Chondrocyte (in vitro differentiated cells): Measurements from ENCODE around the gene CD164L2. TPM values are rescaled to one million over a fixed set of nuclear protein-coding genes. Genes with fewer than 3 reads are reported as not detected.
A peak's percentile ranks its signal among the peaks of the same experiment; 100 is the strongest.

ENCODE experiments used
- DNase-seq: peaks from one replicate; pipeline ENCODE4 v3.0.0; 2021; ENCODE audit warnings: mixed read lengths, low spot score
- H3K27ac Mint-ChIP-seq: one replicate; pipeline ENCODE4 v1.8.0; 2021; ENCODE audit warnings: mild to moderate bottlenecking, moderate library complexity, mixed read lengths; ENCODE audit not compliant: unreplicated experiment
- H3K27me3 Mint-ChIP-seq: 2 replicates; pipeline ENCODE4 v1.8.0; 2021; ENCODE audit warnings: low read depth, mixed read lengths
- H3K36me3 Mint-ChIP-seq: 2 replicates; pipeline ENCODE4 v1.8.0; 2021; ENCODE audit warnings: low read depth, mixed read lengths
- H3K4me1 Mint-ChIP-seq: 2 replicates; pipeline ENCODE4 v1.8.0; 2021; ENCODE audit warnings: low read depth, mild to moderate bottlenecking, mixed read lengths
- H3K4me3 Mint-ChIP-seq: one replicate; pipeline ENCODE4 v1.8.0; 2021; ENCODE audit warnings: mild to moderate bottlenecking, moderate library complexity, mixed read lengths; ENCODE audit not compliant: unreplicated experiment
- H3K9me3 Mint-ChIP-seq: 2 replicates; pipeline ENCODE4 v1.8.0; 2021; ENCODE audit warnings: low read depth, mixed read lengths
- total RNA-seq: library from RNA; stranded (reverse); gene quantifications from 3 replicates; pipeline ENCODE4 v1.2.1, GENCODE V29; 2021
- TF ChIP-seq, protein P1 (sequence below): fragments of 200-600 bp; sonication (generic); IDR thresholded peaks from 2 replicates; pipeline ENCODE4 v1.5.0; 2021; ENCODE audit warnings: antibody characterized with exemption, mild to moderate bottlenecking, moderate library complexity

CD164L2 gene
- total RNA-seq, 1 donor from 2014 or later: not detected

DNA sequence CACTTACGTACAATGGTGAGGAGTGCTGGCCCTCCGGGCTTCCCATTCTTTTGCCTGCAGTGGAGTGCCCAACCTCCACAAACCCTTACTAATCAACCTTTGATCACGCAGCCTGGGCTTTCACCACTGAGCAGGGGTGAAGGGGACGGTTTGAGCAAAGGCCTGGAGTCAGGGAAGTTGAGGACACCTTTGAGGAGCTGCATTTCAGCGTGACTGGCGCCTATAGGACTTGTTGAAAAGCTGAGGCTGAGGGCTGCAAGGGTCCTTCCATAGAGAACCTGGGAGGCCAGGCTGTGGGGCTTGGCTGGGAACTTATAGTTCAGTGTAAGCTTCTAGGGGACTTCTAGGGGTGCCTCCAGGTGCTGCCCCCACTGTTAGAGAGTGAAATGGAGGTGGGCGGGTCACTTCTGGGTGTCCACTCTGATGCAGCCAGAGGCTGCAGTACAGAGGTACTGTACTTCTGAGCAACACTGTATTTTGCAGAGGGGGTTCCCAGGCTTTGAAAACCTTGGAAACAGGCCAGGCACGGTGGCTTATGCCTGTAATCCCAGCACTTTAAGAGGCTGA is 31.5 kb downstream of the CD164L2 start:
- TF ChIP-seq, protein P1, sequence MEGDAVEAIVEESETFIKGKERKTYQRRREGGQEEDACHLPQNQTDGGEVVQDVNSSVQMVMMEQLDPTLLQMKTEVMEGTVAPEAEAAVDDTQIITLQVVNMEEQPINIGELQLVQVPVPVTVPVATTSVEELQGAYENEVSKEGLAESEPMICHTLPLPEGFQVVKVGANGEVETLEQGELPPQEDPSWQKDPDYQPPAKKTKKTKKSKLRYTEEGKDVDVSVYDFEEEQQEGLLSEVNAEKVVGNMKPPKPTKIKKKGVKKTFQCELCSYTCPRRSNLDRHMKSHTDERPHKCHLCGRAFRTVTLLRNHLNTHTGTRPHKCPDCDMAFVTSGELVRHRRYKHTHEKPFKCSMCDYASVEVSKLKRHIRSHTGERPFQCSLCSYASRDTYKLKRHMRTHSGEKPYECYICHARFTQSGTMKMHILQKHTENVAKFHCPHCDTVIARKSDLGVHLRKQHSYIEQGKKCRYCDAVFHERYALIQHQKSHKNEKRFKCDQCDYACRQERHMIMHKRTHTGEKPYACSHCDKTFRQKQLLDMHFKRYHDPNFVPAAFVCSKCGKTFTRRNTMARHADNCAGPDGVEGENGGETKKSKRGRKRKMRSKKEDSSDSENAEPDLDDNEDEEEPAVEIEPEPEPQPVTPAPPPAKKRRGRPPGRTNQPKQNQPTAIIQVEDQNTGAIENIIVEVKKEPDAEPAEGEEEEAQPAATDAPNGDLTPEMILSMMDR: no peak
- Mint-ChIP-seq H3K36me3 (peaks cover 11% of the 10 kb centered on the region), H3K27me3 (no peaks in the 10 kb centered on the region), H3K4me1 (peaks cover 8% of the 10 kb centered on the region), H3K4me3 (no peak overlapping the region), H3K27ac (no peak overlapping the region), H3K9me3 (no peaks in the 10 kb centered on the region)
- no peak for DNase-seq

DNA sequence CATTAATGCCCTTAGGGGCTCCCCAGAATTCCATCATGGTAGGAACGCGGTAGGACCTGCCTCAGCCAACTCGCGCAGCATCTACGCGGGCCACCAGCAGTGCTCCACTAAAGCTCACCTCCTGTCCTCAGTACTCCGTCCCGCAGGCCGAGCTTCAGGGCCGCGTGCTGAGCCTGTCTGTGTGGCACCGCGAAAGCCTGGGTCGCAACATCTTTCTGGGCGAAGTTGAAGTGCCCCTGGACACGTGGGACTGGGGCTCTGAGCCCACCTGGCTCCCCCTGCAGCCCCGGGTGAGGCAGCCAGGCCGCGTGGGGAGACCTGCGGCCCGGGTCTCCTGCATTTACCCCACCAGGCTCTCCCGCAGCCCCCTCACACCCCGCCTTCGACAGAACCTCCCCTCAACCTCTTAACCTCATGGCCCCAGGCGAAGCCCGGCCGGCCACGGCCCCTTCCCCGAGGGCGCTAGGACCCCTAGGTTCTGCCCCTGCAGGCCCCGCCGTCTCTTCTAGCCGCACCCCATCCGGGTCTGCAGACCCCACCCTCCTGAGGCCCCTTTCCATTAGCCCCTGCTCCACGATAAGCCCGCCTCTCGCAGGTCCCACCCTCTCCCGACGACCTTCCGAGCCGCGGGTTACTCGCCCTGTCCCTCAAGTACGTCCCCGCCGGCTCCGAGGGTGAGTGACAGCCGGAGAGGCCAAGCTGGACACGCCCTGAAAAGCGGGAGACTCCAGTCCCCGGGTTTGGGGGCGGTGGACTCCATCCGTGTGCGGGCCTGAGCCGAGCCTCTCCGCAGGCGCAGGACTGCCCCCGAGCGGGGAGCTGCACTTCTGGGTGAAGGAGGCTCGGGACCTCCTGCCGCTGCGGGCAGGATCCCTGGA is 32.2 kb downstream of the CD164L2 start:
- peak overlapping the region; percentile 38 for H3K4me3 Mint-ChIP-seq
- H3K9me3 Mint-ChIP-seq: no peaks in the 10 kb centered on the region
- DNase-seq: no peak
- TF ChIP-seq, protein P1: peak; percentile 21
- H3K36me3 Mint-ChIP-seq: peaks cover 11% of the 10 kb centered on the region
- H3K27me3 Mint-ChIP-seq: no peaks in the 10 kb centered on the region
- no peak overlapping the region for H3K27ac Mint-ChIP-seq
- H3K4me1 Mint-ChIP-seq: peaks cover 8% of the 10 kb centered on the region

DNA sequence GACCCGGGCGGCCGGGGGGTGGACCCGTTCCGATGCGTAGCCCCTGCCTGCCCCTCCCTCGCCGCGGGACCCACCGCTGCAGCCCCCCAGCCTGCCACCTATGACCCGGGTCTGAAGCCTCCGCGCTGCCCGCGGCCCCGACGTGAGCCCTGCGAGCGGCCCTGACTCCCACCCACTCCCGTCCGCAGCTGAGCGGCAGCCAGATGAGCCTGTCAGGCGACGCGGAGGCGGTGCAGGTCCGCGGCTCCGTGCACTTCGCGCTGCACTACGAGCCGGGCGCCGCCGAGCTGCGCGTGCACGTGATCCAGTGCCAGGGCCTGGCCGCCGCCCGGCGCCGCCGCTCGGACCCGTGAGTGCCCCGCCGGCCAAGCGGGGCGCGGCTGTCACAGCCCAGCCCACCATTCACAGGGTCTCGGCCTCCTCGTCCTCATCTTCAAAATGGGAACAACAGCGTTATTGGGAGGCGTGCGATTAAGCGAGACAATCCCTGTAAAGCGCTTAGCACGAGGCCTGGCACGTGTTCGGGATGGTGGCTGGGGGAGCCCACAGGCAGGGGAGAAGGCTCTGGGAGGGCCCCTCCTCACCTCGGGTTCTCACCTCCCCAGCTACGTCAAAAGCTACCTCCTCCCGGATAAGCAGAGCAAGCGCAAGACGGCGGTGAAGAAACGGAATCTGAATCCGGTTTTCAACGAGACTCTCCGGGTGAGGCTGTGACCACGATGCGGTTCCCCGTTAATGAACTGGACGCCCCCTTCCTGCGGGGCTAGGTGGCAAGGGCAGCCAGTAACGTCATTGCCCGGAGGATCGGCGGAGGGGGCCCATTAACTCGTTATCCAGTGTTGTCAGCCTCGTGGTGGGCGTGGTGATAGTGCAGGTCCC is 33.1 kb downstream of the CD164L2 start:
- Mint-ChIP-seq H3K4me1 (peaks cover 8% of the 10 kb centered on the region), H3K27me3 (no peaks in the 10 kb centered on the region), H3K9me3 (no peaks in the 10 kb centered on the region), H3K4me3 (peak overlapping the region; percentile 54), H3K27ac (no peak overlapping the region), H3K36me3 (peaks cover 5% of the 10 kb centered on the region)
- no peak for DNase-seq
- TF ChIP-seq, protein P1: peak; percentile 45

DNA sequence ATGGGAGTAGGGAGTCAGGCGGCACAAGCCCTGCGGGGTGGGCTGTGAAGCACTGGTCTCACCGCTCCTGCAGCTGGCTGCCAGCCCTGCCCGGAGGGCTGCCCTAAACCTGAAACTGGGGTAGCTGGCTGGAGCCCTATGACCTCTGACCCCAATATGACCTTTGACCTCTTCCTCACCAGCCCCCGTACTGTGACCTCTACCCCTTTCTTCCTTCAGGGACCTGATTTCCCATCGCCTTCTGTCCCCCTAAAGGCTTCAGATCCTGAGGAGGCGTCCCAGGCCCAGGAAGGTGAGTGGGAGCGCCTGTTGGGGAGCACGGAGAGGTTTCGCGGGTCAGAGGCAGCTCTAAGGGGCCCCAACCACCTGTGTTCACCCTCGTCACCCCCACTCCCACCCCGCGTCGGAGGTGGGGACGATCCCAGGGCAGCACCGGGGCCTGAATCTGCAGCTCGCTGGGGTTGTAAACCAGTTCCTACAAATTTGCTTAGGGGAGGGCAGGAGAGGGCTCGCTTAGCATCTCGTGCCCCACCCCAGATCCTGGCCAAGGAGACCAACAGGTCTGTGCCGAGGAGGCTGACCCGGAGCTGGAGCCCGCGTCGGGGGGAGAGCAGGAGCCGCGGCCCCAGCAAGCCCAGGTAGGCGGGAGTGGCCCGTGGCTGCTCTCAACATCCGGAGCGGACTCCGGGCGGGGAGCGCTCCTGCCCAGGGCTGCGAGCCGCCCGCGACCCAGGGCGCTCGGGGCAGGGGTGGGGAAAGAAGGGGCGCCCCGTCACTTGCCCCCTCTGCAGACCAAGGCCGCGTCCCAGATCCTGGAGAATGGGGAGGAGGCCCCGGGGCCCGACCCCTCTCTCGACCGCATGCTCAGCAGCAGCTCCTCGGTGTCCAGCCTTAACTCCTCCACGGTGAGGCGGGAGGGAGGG is 34.0 kb downstream of the CD164L2 start:
- peaks cover 8% of the 10 kb centered on the region for H3K4me1 Mint-ChIP-seq
- TF ChIP-seq, protein P1: no peak
- peaks cover 5% of the 10 kb centered on the region for H3K36me3 Mint-ChIP-seq
- peak overlapping the region; percentile 46 for H3K4me3 Mint-ChIP-seq
- no peak overlapping the region for H3K27ac Mint-ChIP-seq
- no peaks in the 10 kb centered on the region for H3K9me3 Mint-ChIP-seq
- H3K27me3 Mint-ChIP-seq: no peaks in the 10 kb centered on the region
- DNase-seq: no peak
